ENCODE measurements around the gene STEAP3. TPM values are rescaled to one million over a fixed set of nuclear protein-coding genes. Genes with fewer than 3 reads are reported as not detected.

Gene STEAP3
- total and polyA plus RNA-seq, 2 donors (not counting 3 experiments of a cell fraction or from before 2014, with no cell fraction given): 8.6 to 17.4 TPM

DNA sequence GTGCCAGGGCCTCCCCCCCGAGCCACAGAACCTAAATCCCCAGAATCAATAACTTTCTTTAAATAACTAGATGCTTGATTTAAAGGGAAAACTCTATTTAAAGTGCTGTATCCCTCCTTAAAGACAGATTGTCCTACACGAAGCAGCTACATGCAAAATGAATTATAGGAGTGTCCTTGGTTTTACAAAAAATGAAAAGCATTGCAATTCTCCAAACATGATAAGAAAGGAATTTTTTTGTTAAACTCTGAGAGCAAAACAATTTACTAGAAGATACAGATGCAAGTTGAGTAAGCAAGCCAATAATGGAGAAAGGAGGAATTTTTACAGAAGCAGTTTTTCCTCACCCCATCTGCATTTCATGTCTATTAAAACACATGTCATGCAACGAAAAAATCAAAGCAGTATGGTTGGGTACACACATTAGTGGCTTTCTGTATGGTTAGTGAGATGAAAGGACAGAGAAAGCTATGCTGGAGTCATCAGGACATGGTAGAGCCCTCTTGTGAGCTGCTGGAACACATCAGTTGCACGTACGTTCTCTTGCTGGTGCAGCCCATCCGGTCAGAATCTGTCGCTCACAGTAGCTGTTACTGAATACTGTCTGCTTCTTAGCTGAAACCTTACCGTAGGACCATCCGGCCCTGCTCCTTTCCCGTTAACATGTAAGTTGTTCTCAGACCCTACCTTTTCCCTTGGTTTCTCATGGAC lies 25.9 kb upstream of the STEAP3 start:
- H3K9me1 ChIP-seq (replicated peaks; ENCODE audit: control insufficient read depth, extremely low read depth, insufficient read depth, low read length): no peaks in the 10 kb centered on the region
- CTCF ChIA-PET: interaction anchor here (1.2 kb wide), 1 partner anchor 13 kb away, joined by 6 read pairs; no protein-coding TSS in a partner anchor
- no peak for FAIRE-seq

DNA sequence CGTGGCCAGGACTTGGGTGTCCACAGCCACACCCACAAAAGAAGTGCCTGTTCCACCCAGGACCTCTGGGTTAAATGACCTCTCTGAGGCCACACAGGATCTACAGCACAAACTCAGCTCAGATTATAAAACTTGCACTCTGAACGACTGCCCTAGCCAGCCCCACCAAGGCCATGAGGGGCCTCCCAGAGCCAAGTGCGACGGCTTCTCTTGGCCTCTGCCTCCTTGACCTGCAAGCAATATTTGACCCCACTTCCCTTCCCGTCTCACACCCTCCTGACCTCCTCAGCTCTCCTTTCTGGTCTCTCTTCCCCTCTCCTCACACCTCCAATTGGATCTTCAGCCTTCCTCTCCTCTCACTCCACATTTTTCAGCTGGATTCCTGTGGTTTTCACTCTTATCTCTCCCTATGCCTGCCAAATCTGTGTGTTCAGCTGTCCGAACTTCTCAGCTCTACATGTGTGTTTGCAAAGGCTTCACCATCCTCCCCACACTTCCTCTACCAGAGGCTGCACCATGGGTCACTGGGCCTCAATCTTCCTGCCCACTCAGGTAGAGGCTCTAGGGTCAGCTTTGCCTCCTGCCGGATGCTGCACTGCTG lies 25.3 kb upstream of the STEAP3 start:
- H3K4me1 ChIP-seq (ENCODE audit: control insufficient read depth, extremely low read depth, insufficient read depth, low read length): peaks cover 4% of the 10 kb centered on the region
- H3K4me3 ChIP-seq (replicated peaks in 1 of 3; ENCODE audit: insufficient read depth in 1 of 3, low read depth in 1 of 3, low read length in 3 of 3): no peak overlapping the region
- no peaks in the 10 kb centered on the region for H3K9me3 ChIP-seq (replicated peaks; ENCODE audit: control insufficient read depth, insufficient read depth, low read length)
- H3K36me3 ChIP-seq (ENCODE audit: control insufficient read depth in 2 of 2, extremely low read depth in 1 of 2, insufficient read depth in 2 of 2, low read length in 2 of 2): no peaks in the 10 kb centered on the region
- H3K27me3 ChIP-seq (ENCODE audit: control insufficient read depth in 2 of 2, insufficient read depth in 2 of 2, low read length in 2 of 2): peaks cover 0 to 2% of the 10 kb centered on the region in 2 experiments
- DNase-seq (ENCODE audit: low read depth, low spot score) (no peak), FAIRE-seq (no peak)
- no peaks in the 10 kb centered on the region for H3K79me2 ChIP-seq (ENCODE audit: control insufficient read depth, insufficient read depth, low read length)
- dilution Hi-C loops (cut with MboI; ENCODE audit: extremely low pct_ligation_motif_present, low sequenced_read_pairs) (no loop called here), intact Hi-C loops (cut with micrococcal nuclease) (no loop called here)
- ChIA-PET POLR2A (no interaction called here), CTCF (interaction anchor here (1.2 kb wide), 1 partner anchor 12 kb away, joined by 6 read pairs; no protein-coding TSS in a partner anchor)
- no peak overlapping the region for H3K9ac ChIP-seq (replicated peaks; ENCODE audit: extremely low read depth, insufficient read depth, low read length)
- no peak overlapping the region for H2AFZ ChIP-seq (ENCODE audit: low read depth, low read length)
- no peak overlapping the region for H3K27ac ChIP-seq (ENCODE audit: insufficient read depth, low read depth, low read length)
- no peak for TF ChIP-seq MYC (IDR thresholded peaks at IDR 0.05; ENCODE audit: low read depth, low read length)
- no peak for TF ChIP-seq JUN (IDR thresholded peaks at IDR 0.05; ENCODE audit: borderline replicate concordance, insufficient read depth, insufficient read length, low read depth)
- no peak for TF ChIP-seq POLR2A (IDR thresholded peaks at IDR 0.05; ENCODE audit: low read depth, low read length)
- TF ChIP-seq, protein P1, sequence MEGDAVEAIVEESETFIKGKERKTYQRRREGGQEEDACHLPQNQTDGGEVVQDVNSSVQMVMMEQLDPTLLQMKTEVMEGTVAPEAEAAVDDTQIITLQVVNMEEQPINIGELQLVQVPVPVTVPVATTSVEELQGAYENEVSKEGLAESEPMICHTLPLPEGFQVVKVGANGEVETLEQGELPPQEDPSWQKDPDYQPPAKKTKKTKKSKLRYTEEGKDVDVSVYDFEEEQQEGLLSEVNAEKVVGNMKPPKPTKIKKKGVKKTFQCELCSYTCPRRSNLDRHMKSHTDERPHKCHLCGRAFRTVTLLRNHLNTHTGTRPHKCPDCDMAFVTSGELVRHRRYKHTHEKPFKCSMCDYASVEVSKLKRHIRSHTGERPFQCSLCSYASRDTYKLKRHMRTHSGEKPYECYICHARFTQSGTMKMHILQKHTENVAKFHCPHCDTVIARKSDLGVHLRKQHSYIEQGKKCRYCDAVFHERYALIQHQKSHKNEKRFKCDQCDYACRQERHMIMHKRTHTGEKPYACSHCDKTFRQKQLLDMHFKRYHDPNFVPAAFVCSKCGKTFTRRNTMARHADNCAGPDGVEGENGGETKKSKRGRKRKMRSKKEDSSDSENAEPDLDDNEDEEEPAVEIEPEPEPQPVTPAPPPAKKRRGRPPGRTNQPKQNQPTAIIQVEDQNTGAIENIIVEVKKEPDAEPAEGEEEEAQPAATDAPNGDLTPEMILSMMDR (IDR thresholded peaks at IDR 0.05; ENCODE audit: extremely low read depth in 1 of 2, insufficient read depth in 1 of 2, low read depth in 1 of 2, low read length in 2 of 2): no peak
- TF ChIP-seq EZH2 (IDR thresholded peaks at IDR 0.05; ENCODE audit: borderline replicate concordance, low read depth, low read length, severe bottlenecking): no peak
- BruUV-seq (replicated peaks): no TSS peak
- no peaks in the 10 kb centered on the region for H3K9me1 ChIP-seq (replicated peaks; ENCODE audit: control insufficient read depth, extremely low read depth, insufficient read depth, low read length)
- H3K4me2 ChIP-seq (ENCODE audit: insufficient read depth, low read length): no peak overlapping the region
- H4K20me1 ChIP-seq (replicated peaks; ENCODE audit: control insufficient read depth, extremely low read depth, insufficient read depth, low read length): no peaks in the 10 kb centered on the region

More for the DNA sequence above, 25.9 kb upstream of the STEAP3 start:
- no peak overlapping the region for H3K4me2 ChIP-seq (ENCODE audit: insufficient read depth, low read length)
- intact Hi-C loops (cut with micrococcal nuclease) (no loop called here), dilution Hi-C loops (cut with MboI; ENCODE audit: extremely low pct_ligation_motif_present, low sequenced_read_pairs) (no loop called here)
- no peaks in the 10 kb centered on the region for H4K20me1 ChIP-seq (replicated peaks; ENCODE audit: control insufficient read depth, extremely low read depth, insufficient read depth, low read length)
- DNase-seq (ENCODE audit: low read depth, low spot score): no peak
- H3K4me1 ChIP-seq (ENCODE audit: control insufficient read depth, extremely low read depth, insufficient read depth, low read length): peaks cover 4% of the 10 kb centered on the region
- POLR2A ChIA-PET: no interaction called here
- H3K27ac ChIP-seq (ENCODE audit: insufficient read depth, low read depth, low read length): no peak overlapping the region
- H2AFZ ChIP-seq (ENCODE audit: low read depth, low read length): no peak overlapping the region
- H3K4me3 ChIP-seq (replicated peaks in 1 of 3; ENCODE audit: insufficient read depth in 1 of 3, low read depth in 1 of 3, low read length in 3 of 3): no peak overlapping the region
- BruUV-seq (replicated peaks): no TSS peak
- TF ChIP-seq MAX (IDR thresholded peaks at IDR 0.05; ENCODE audit: insufficient read depth, insufficient read length) (no peak), MYC (IDR thresholded peaks at IDR 0.05; ENCODE audit: low read depth, low read length) (no peak)
- H3K9ac ChIP-seq (replicated peaks; ENCODE audit: extremely low read depth, insufficient read depth, low read length): no peak overlapping the region
- H3K79me2 ChIP-seq (ENCODE audit: control insufficient read depth, insufficient read depth, low read length): no peaks in the 10 kb centered on the region
- H3K36me3 ChIP-seq (ENCODE audit: control insufficient read depth in 2 of 2, extremely low read depth in 1 of 2, insufficient read depth in 2 of 2, low read length in 2 of 2): no peaks in the 10 kb centered on the region
- H3K27me3 ChIP-seq (ENCODE audit: control insufficient read depth in 2 of 2, insufficient read depth in 2 of 2, low read length in 2 of 2): peaks cover 0 to 2% of the 10 kb centered on the region in 2 experiments
- no peaks in the 10 kb centered on the region for H3K9me3 ChIP-seq (replicated peaks; ENCODE audit: control insufficient read depth, insufficient read depth, low read length)
